Body of pancreas (tissue), 4 donors: ENCODE data around the gene PLXNC1.

Experiments
- CTCF ChIP-seq, 7 experiments: fragments of 450-650 bp in 4 of 7; fragments of 200-600 bp in 3 of 7; sonication (generic) in 3 of 7; IDR thresholded peaks; one replicate each; pipeline ENCODE4 v1.5.1; 2016 to 2019; ENCODE audit warnings: antibody characterized with exemption in 7 of 7
- POLR2A ChIP-seq, 3 donors: fragments of 450-650 bp; IDR thresholded peaks; one replicate each; pipeline ENCODE4 v1.6.1; 2016; ENCODE audit warnings: antibody characterized with exemption in 3 of 3, mild to moderate bottlenecking in 2 of 3

GRCh38 chr12:94211021-94211420 lies 62.6 kb downstream of the PLXNC1 start:
- TF ChIP-seq CTCF (IDR thresholded peaks at IDR 0.05), result no peak
- TF ChIP-seq POLR2A (IDR thresholded peaks at IDR 0.05), result no peak
